ENCODE results near the gene MAPKAP1. TPM values are rescaled to one million over a fixed set of nuclear protein-coding genes. Genes with fewer than 3 reads are reported as not detected.

Gene MAPKAP1
- total and polyA plus RNA-seq, 9 of the 15 experiments (the other 6 are each of a cell fraction or from before 2014, with no cell fraction given), result 2.6 to 82.1 (median 61.1) TPM

DNA sequence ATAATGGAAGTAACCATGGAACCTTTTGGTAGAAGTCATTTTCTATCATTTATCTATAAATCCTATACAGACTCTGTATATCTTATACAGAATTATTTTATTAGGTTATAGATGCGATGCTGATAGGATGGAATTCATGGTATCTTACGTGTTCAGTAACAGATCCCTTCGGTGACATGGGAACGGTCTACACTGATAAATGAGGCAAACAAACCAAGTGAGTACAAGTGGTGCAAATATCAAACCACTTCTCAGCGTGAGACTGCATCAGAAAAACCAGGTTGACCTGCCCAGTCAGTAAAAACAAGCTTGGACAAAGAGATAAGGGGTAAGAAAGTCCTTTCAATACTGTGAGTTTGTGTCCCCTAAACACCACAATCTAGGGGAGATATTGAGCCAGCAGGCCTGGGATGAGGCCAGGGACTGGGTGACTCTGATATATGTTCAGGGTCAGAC lies 229.9 kb downstream of the MAPKAP1 start (continued):
- TF ChIP-seq CBX3 (IDR thresholded peaks at IDR 0.05; ENCODE audit: borderline replicate concordance in 1 of 2, low read length in 2 of 2), result no peak
- peak; percentile 89 for TF ChIP-seq KLF16 (IDR thresholded peaks at IDR 0.05)
- TF ChIP-seq CBFA2T3 (IDR thresholded peaks at IDR 0.05), result peak; percentile 99
- TF ChIP-seq, protein P1, sequence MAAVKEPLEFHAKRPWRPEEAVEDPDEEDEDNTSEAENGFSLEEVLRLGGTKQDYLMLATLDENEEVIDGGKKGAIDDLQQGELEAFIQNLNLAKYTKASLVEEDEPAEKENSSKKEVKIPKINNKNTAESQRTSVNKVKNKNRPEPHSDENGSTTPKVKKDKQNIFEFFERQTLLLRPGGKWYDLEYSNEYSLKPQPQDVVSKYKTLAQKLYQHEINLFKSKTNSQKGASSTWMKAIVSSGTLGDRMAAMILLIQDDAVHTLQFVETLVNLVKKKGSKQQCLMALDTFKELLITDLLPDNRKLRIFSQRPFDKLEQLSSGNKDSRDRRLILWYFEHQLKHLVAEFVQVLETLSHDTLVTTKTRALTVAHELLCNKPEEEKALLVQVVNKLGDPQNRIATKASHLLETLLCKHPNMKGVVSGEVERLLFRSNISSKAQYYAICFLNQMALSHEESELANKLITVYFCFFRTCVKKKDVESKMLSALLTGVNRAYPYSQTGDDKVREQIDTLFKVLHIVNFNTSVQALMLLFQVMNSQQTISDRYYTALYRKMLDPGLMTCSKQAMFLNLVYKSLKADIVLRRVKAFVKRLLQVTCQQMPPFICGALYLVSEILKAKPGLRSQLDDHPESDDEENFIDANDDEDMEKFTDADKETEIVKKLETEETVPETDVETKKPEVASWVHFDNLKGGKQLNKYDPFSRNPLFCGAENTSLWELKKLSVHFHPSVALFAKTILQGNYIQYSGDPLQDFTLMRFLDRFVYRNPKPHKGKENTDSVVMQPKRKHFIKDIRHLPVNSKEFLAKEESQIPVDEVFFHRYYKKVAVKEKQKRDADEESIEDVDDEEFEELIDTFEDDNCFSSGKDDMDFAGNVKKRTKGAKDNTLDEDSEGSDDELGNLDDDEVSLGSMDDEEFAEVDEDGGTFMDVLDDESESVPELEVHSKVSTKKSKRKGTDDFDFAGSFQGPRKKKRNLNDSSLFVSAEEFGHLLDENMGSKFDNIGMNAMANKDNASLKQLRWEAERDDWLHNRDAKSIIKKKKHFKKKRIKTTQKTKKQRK (IDR thresholded peaks at IDR 0.05; ENCODE audit: borderline replicate concordance, low read depth, low read length), result no peak
- no peak for TF ChIP-seq ZNF253 (CRISPR knock-in tag; conservative IDR thresholded peaks at IDR 0.05)
- no peak for TF ChIP-seq MCM3 (IDR thresholded peaks at IDR 0.05)
- TF ChIP-seq ZNF77 (CRISPR knock-in tag; IDR thresholded peaks at IDR 0.05), result no peak
- TF ChIP-seq XRCC4 (IDR thresholded peaks at IDR 0.05; ENCODE audit: extremely low read depth, insufficient read depth, insufficient read length), result no peak
- TF ChIP-seq ZNF408 (CRISPR knock-in tag; IDR thresholded peaks at IDR 0.05; ENCODE audit: low read depth), result no peak
- TF ChIP-seq GABPB1 (CRISPR knock-in tag; IDR thresholded peaks at IDR 0.05), result no peak
- no peak for TF ChIP-seq ZNF695 (CRISPR knock-in tag; IDR thresholded peaks at IDR 0.05)
- TF ChIP-seq MCM2 (IDR thresholded peaks at IDR 0.05; ENCODE audit: low read depth), result no peak
- TF ChIP-seq POLR2AphosphoS5 (IDR thresholded peaks at IDR 0.05; ENCODE audit: control insufficient read depth, insufficient read depth, low read depth, low read length), result peak; percentile 94
- no peak for TF ChIP-seq ATF7 (IDR thresholded peaks at IDR 0.05)
- TF ChIP-seq, protein P2, sequence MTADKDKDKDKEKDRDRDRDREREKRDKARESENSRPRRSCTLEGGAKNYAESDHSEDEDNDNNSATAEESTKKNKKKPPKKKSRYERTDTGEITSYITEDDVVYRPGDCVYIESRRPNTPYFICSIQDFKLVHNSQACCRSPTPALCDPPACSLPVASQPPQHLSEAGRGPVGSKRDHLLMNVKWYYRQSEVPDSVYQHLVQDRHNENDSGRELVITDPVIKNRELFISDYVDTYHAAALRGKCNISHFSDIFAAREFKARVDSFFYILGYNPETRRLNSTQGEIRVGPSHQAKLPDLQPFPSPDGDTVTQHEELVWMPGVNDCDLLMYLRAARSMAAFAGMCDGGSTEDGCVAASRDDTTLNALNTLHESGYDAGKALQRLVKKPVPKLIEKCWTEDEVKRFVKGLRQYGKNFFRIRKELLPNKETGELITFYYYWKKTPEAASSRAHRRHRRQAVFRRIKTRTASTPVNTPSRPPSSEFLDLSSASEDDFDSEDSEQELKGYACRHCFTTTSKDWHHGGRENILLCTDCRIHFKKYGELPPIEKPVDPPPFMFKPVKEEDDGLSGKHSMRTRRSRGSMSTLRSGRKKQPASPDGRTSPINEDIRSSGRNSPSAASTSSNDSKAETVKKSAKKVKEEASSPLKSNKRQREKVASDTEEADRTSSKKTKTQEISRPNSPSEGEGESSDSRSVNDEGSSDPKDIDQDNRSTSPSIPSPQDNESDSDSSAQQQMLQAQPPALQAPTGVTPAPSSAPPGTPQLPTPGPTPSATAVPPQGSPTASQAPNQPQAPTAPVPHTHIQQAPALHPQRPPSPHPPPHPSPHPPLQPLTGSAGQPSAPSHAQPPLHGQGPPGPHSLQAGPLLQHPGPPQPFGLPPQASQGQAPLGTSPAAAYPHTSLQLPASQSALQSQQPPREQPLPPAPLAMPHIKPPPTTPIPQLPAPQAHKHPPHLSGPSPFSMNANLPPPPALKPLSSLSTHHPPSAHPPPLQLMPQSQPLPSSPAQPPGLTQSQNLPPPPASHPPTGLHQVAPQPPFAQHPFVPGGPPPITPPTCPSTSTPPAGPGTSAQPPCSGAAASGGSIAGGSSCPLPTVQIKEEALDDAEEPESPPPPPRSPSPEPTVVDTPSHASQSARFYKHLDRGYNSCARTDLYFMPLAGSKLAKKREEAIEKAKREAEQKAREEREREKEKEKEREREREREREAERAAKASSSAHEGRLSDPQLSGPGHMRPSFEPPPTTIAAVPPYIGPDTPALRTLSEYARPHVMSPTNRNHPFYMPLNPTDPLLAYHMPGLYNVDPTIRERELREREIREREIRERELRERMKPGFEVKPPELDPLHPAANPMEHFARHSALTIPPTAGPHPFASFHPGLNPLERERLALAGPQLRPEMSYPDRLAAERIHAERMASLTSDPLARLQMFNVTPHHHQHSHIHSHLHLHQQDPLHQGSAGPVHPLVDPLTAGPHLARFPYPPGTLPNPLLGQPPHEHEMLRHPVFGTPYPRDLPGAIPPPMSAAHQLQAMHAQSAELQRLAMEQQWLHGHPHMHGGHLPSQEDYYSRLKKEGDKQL (CRISPR knock-in tag; IDR thresholded peaks at IDR 0.05; ENCODE audit: borderline replicate concordance), result no peak
- no peak for TF ChIP-seq NR2F6 (CRISPR knock-in tag; IDR thresholded peaks at IDR 0.05)
- no peak for TF ChIP-seq HCFC1 (IDR thresholded peaks at IDR 0.05; ENCODE audit: low read depth, low read length)
- TF ChIP-seq MCM5 (IDR thresholded peaks at IDR 0.05; ENCODE audit: low read depth), result no peak
- no peak for TF ChIP-seq SMARCB1 (IDR thresholded peaks at IDR 0.05; ENCODE audit: insufficient read length, low read depth)
- TF ChIP-seq, protein P3, sequence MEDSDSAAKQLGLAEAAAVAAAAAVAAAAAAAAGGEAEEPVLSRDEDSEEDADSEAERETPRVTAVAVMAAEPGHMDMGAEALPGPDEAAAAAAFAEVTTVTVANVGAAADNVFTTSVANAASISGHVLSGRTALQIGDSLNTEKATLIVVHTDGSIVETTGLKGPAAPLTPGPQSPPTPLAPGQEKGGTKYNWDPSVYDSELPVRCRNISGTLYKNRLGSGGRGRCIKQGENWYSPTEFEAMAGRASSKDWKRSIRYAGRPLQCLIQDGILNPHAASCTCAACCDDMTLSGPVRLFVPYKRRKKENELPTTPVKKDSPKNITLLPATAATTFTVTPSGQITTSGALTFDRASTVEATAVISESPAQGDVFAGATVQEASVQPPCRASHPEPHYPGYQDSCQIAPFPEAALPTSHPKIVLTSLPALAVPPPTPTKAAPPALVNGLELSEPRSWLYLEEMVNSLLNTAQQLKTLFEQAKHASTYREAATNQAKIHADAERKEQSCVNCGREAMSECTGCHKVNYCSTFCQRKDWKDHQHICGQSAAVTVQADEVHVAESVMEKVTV (CRISPR knock-in tag; IDR thresholded peaks at IDR 0.05), result no peak

All from K562 (cell line).